ENCODE measurements around the gene SCGB1C2.
"Not testable (repeated sequence)": the region's sequence is repeated elsewhere in the genome, so short reads cannot be mapped to it uniquely, and the experiment has no call there.

The SCGB1C2 gene

GRCh38 chr17:137166-137807, at the start of gene SCGB1C2:
SCGB1C2 (plus strand) TSS chr17:137569; CDS start chr17:137591, 22 bp downstream.
- DNase-seq = not testable (repeated sequence)

DNA sequence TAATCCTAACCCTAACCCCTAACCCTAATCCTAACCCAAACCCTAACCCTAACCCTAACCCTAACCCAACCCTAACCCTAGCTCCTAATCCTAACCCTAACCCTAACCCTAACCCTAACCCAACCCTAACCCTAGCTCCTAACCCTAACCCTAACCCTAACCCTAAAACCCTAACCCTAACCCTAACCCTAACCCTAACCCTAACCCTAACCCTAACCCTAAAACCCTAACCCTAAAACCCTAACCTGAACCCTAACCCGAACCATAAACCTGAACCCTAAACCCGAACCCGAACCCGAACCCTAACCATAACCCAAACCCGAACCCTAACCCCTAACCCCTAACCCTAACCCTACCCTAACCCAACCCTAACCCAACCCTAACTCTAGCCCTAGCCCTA, 24.3 kb upstream of the SCGB1C2 start:
- DNase-seq = not testable (repeated sequence)

- not testable (repeated sequence) for DNase-seq
Observed at GRCh38 chr17:118339-118917, 18.9 kb upstream of the SCGB1C2 start.

GRCh38 chr17:133932-134331, 3.4 kb upstream of the SCGB1C2 start:
- not testable (repeated sequence) for DNase-seq

DNA sequence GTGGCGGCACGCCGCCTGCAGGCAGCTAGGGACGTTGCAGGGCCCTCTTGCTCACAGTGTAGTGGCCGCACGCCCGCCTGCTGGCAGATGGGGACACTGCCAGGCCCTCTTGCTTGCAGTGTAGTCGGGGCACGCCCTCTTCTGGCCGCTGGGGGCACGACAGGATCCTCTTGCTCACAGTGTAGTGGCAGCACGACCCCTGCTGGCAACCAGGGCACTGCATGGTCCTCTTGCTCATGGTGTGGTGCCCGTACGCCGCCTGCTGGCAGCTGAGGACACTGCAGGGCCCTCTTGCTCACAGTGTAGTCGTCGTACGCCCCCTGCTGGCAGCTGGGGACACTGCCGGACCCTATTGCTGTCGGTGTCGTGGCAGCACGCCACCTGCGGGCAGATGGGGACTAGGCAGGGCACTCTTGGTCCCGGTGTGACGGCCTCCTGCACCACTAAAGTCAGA, 3.0 kb upstream of the SCGB1C2 start:
- not testable (repeated sequence) for DNase-seq

DNA sequence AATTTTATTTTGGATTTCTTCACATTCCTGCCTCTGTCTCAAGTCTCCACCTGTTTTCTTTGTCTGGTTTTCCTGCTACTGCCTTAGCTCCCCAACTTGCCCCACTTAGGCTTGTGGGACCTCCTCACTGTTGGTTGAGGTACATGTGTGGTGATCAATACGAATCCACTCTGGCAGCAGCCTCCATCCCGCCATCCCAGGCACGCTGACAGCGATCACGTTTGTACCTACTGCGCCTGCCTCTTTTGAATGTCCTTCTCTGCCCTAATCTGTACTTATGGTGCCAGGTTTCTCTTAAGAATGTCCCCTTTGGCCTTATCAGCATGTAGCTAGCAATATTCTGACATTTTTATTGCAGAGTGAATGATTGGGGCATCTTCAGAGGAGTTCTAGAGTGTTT, 2.3 kb upstream of the SCGB1C2 start:
- not testable (repeated sequence) for DNase-seq

DNA sequence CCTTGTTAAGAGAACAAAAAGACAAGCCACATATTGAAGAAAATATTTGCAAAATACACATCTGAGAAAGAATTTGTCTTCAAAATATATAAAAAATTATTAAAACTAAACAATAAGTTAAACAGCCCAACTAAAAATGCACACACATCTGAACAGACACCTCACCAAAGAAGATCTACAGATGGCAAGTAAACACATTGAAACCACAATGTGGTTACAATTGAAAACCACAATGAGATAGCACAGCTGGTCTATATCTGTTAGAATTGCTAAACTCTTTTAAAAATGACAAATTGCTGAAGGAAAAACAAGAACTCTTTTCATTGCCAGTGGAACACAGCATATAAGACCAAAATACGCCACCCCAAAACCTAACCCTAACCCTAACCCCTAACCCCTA, 1.5 kb upstream of the SCGB1C2 start:
- not testable (repeated sequence) for DNase-seq

- DNase-seq = not testable (repeated sequence)
Observed at GRCh38 chr17:136531-136930, 838 bp upstream of the SCGB1C2 start.

GRCh38 chr17:139401-140205, 2.2 kb downstream of the SCGB1C2 start:
- not testable (repeated sequence) for DNase-seq

- DNase-seq = no peak
Observed at GRCh38 chr17:142102-142661, 4.8 kb downstream of the SCGB1C2 start.

- DNase-seq = no peak
Observed at GRCh38 chr17:142876-143784, 5.8 kb downstream of the SCGB1C2 start.

DNA sequence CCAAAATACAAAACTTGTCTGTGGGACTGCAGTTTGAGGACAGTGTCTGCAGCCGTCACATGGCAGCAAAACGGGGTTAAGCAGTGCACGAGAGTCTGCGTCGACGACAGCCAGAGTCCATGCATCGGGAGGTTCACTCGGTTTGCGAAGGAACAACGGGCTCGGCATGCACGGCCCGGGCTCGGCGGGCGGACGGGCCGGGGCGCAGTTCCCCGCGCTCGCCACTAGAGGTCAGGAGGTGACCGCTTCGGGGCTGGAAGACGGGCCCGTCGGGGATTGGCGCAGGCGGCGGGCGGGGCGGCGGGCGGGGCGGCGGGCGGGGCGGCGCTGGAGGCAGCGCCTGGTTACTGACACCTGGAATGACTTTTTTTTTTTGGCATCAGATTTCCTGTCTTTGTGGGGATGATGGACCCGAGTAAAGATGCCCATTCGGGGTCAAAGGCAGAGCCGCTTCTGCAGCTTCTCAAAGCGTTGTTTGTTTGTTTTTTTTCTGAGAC, 6.5 kb downstream of the SCGB1C2 start:
- DNase-seq = peak; percentile 37 to 73

- no peak for DNase-seq
Observed at GRCh38 chr17:144936-145670, 7.7 kb downstream of the SCGB1C2 start.

- peak in 1 of 2 donors; percentile 11 for DNase-seq
Observed at GRCh38 chr17:145671-146541, 8.5 kb downstream of the SCGB1C2 start.

DNA sequence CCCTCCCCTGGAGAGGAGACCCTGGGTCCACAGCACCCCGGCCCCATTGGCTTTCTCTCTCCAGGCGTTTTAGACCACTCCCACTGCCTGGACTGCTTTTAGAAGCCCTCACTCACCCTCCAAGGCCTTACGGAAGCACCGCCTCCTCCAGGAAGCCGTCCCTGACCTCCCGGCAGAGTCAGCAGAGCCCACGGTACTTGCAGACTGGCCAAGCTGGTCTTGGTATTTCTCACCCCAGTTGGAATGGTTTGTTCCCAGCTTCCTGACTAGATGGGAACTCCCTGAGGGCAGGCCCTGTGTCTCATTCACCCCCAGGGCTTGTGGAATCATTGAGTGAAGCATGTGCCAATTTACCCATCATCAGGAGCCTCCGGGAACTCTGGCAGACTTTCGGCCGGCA, 9.2 kb downstream of the SCGB1C2 start:
- DNase-seq = no peak

GRCh38 chr17:146983-147761, 9.8 kb downstream of the SCGB1C2 start:
- no peak for DNase-seq

DNA sequence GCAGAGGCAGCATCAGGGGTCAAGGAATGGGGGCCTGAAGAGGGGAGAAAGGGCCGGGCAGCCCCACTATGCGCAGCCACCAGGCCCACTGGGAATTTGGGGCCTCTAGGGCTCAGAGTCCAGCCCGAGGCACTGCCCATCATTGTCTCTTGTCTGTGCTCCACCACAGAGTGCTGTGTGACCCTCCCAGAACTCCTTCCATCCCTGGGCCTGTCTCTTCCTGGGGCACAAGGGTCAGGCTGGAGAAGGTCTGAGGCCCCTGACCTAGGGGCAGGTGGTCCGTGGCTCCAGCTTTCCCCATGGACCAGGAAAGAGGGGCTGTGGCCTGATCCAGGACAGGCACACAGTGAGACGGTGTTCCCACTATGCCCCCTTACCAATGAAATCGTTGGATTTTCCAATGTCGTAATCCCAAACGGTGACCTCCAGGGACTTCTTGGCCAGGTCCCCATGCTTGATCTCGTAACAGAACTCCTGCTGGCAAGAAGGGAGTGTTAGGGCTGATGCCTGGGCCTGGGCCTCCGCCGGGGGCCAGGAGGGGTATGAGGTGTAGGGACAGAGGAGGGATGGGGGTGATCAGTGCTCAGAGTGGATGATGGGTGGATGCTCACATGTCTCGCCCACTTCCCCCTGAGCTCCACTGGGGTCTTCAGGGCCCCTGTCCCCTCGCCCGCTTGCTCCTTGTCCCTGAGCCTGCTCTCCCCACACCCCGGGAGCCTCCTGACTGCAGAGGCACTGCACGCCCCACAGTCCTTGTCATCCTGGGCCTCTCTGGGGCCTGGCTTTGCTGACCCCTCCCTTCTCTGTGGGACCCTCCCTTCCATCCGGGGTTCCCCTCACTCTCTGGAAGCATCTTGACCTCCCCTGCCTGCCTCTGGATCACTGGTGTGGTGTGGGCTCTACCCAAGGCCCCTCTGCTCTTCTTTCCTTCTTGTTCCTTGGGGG, 10.7 kb downstream of the SCGB1C2 start:
- no peak for DNase-seq

DNA sequence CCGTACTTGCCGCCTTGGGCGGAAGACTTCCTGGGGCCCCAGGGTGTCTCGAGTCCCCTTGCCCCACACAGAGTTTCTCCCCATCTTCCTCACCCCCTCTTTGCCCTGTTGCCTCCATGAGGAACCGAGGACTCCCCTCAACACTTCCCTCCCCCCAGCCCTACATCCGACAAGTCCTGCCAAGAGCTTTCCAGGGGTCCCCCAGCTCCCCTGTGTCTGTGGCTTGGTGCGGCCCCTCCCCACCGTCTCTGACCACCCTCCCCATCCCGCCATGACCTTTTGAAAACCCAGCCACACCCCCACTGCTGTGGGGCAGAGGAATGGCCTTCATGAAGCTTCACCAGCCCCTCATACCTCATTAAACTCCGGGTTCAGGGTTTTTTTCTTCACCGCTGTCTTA, 11.4 kb downstream of the SCGB1C2 start:
- no peak for DNase-seq
